Lung (tissue), 12 donors: ENCODE results near the gene SCRN2. TPM values are rescaled to one million over a fixed set of nuclear protein-coding genes. Genes with fewer than 3 reads are reported as not detected.

Source experiments
- ATAC-seq: fragments of 200-7000 bp; cut with Tn5 transposase; one replicate; pipeline ENCODE4 v1.9.1; 2020; ENCODE audit warnings: moderate number of reproducible peaks; ENCODE audit not compliant: insufficient read depth, low FRiP score
- DNase-seq, 3 donors: peaks; one replicate each; pipeline ENCODE4 v3.0.0-alpha.2; 2013 to 2017
- H3K27ac ChIP-seq, 2 donors: one replicate each; pipeline ENCODE4 v1.5.1; 2013; ENCODE audit warnings: mild to moderate bottlenecking in 2 of 2, moderate library complexity in 2 of 2, control low read depth in 1 of 2, inconsistent platforms in 1 of 2, low read depth in 1 of 2, low read length in 1 of 2
- H3K27me3 ChIP-seq, 3 donors: one replicate each; pipeline ENCODE4 v1.5.1; 2013; ENCODE audit warnings: low read length in 2 of 3; ENCODE audit not compliant: control insufficient read depth in 3 of 3, insufficient read depth in 3 of 3
- H3K36me3 ChIP-seq, 4 donors: one replicate each; pipeline ENCODE4 v1.5.1; 2013; ENCODE audit warnings: low read length in 4 of 4, mild to moderate bottlenecking in 1 of 4, moderate library complexity in 1 of 4; ENCODE audit not compliant: control insufficient read depth in 4 of 4, insufficient read depth in 4 of 4
- H3K4me1 ChIP-seq, 5 donors: one replicate each; pipeline ENCODE4 v1.5.1; 2013; ENCODE audit warnings: low read length in 5 of 5, mild to moderate bottlenecking in 2 of 5, moderate library complexity in 1 of 5; ENCODE audit not compliant: control insufficient read depth in 5 of 5, insufficient read depth in 5 of 5
- H3K4me3 ChIP-seq: one replicate; pipeline ENCODE4 v1.5.1; 2013; ENCODE audit warnings: mild to moderate bottlenecking, control low read depth, moderate library complexity
- H3K9ac ChIP-seq, 2 donors: one replicate each; pipeline ENCODE4 v1.5.1; 2013; ENCODE audit warnings: low read length in 2 of 2, control low read depth in 1 of 2; ENCODE audit not compliant: insufficient read depth in 1 of 2
- H3K9me3 ChIP-seq, 4 donors: one replicate each; pipeline ENCODE4 v1.5.1; 2013; ENCODE audit warnings: low read length in 3 of 4, mild to moderate bottlenecking in 1 of 4, moderate library complexity in 1 of 4; ENCODE audit not compliant: control insufficient read depth in 4 of 4, insufficient read depth in 3 of 4
- CTCF ChIP-seq: IDR thresholded peaks from 2 replicates; pipeline ENCODE4 v1.5.1; 2012; ENCODE audit warnings: mild to moderate bottlenecking; ENCODE audit errors: control extremely low read depth, extremely low read depth
- WGBS, 2 donors: extraction: QIAGEN DNeasy Blood & Tissue Kit; methylation state at CpG; one replicate each; pipeline ENCODE4 v1.1.7; 2013; 5-methylcytosine and 5-hydroxymethylcytosine counted together
- polyA plus RNA-seq, 2 donors: library from polyadenylated mRNA; stranded (reverse); fragments of 200-250 nt; gene quantifications; one replicate each; pipeline ENCODE4 v1.2.1, GENCODE V29; 2013
- total RNA-seq, 2 donors: library from RNA; depleted of rRNA in 1 of 2; stranded (reverse); fragments of >200 nt in 1 of 2; gene quantifications; one replicate each; pipeline ENCODE4 v1.2.1, GENCODE V29; 2014 to 2021
- donor health status: control.
- donor health status: control.
- donor health status: Bipolar disorder and iron deficiency.
- donor health status: healthy.
- donor health status: DM: yes; HTN: yes; CAD: no.

SCRN2 gene
- total and polyA plus RNA-seq, 4 donors, result 22.8 to 61.7 (median 32.2) TPM

- 5 to 7% methylated on average over 51 to 71 of the region's 71 CpGs for WGBS, 2 donors
- H3K27me3 ChIP-seq, result peaks cover 2 to 71% (median 66%) of the 10 kb centered on the region in 3 donors
- no peak for TF ChIP-seq CTCF
- DNase-seq (peak; percentile 48 to 66 (median 63)), ATAC-seq (peak; percentile 94)
- H3K9ac ChIP-seq, result no peak within 1 kb of the TSS
- peak within 1 kb of the TSS in 1 of 2 donors; percentile 63 for H3K27ac ChIP-seq
- no peaks in the 10 kb centered on the region for H3K9me3 ChIP-seq
- peak within 1 kb of the TSS; percentile 22 for H3K4me3 ChIP-seq
- no peaks in the 10 kb centered on the region for H3K36me3 ChIP-seq
- H3K4me1 ChIP-seq, result peaks cover 3 to 41% (median 8%) of the 10 kb centered on the region in 5 donors
These were observed 9.9 kb upstream of the SCRN2 start, which contains the start of gene SP6 for GRCh38 chr17:47850692-47851573. SP6 (minus strand) TSS chr17:47851163; CDS start chr17:47848429, 2,734 bp downstream.

GRCh38 chr17:47850373-47850691, 9.3 kb upstream of the SCRN2 start:
- DNase-seq, result no peak
- 36 to 56% methylated on average over 9 of the region's 9 CpGs for WGBS, 2 donors
- no peak for ATAC-seq
- Histone ChIP-seq H3K4me3 (no peak overlapping the region), H3K9ac (no peak overlapping the region), H3K9me3 (no peaks in the 10 kb centered on the region), H3K36me3 (no peaks in the 10 kb centered on the region), H3K27me3 (peaks cover 2 to 71% (median 64%) of the 10 kb centered on the region in 3 donors), H3K4me1 (peaks cover 6 to 41% (median 8%) of the 10 kb centered on the region in 5 donors), H3K27ac (peak overlapping the region in 1 of 2 donors; percentile 63)
- no peak for TF ChIP-seq CTCF

GRCh38 chr17:47848198-47848513, 7.1 kb upstream of the SCRN2 start:
- H3K4me1 ChIP-seq, result peaks cover 6 to 62% (median 17%) of the 10 kb centered on the region in 5 donors
- no peaks in the 10 kb centered on the region for H3K9me3 ChIP-seq
- ATAC-seq (no peak), DNase-seq (no peak)
- H3K27ac ChIP-seq, result no peak overlapping the region
- no peak for TF ChIP-seq CTCF
- 71 to 72% methylated on average over 20 to 23 of the region's 23 CpGs for WGBS, 2 donors
- peaks cover 2 to 52% (median 44%) of the 10 kb centered on the region in 3 donors for H3K27me3 ChIP-seq
- no peak overlapping the region for H3K4me3 ChIP-seq
- H3K36me3 ChIP-seq, result no peaks in the 10 kb centered on the region
- no peak overlapping the region for H3K9ac ChIP-seq
